GM12873 (cell line): Measurements from ENCODE around the gene SLC48A1.

Experiments used
- CTCF ChIP-seq: IDR thresholded peaks from 2 replicates; pipeline ENCODE4 v1.5.1; 2012; ENCODE audit warnings: low read depth, mild to moderate bottlenecking, moderate library complexity, low read length, control low read depth; ENCODE audit not compliant: insufficient read depth; ENCODE audit errors: missing control alignments

SLC48A1 gene

GRCh38 chr12:47800582-47800981, 27.5 kb downstream of the SLC48A1 start:
- no peak for TF ChIP-seq CTCF

GRCh38 chr12:47801170-47801903, 28.3 kb downstream of the SLC48A1 start:
- no peak for TF ChIP-seq CTCF

- TF ChIP-seq CTCF = no peak
These were observed 28.8 kb downstream of the SLC48A1 start for GRCh38 chr12:47801904-47802246.

- TF ChIP-seq CTCF = peak; percentile 58
These were observed 29.3 kb downstream of the SLC48A1 start for GRCh38 chr12:47802312-47802711.

- TF ChIP-seq CTCF = no peak
These were observed 30.3 kb downstream of the SLC48A1 start for GRCh38 chr12:47803191-47803875.

GRCh38 chr12:47804171-47804570, 31.1 kb downstream of the SLC48A1 start:
- no peak for TF ChIP-seq CTCF

- TF ChIP-seq CTCF = no peak
These were observed 32.4 kb downstream of the SLC48A1 start for GRCh38 chr12:47805417-47805816.
